H9 (cell line): Measurements from ENCODE around the gene C13orf46. TPM values are rescaled to one million over a fixed set of nuclear protein-coding genes. Genes with fewer than 3 reads are reported as not detected.

ENCODE experiments used
- DNase-seq: peaks from one replicate; pipeline ENCODE4 v3.0.0-alpha.2; 2017
- H2AFZ ChIP-seq: one replicate; pipeline ENCODE4 v1.6.1; 2013; ENCODE audit warnings: mild to moderate bottlenecking, low read length, control low read depth, moderate library complexity
- H2AK5ac ChIP-seq: 2 replicates; pipeline ENCODE4 v1.6.1; 2013; ENCODE audit warnings: low read length, control low read depth, mixed read lengths; ENCODE audit not compliant: insufficient read length
- H2BK120ac ChIP-seq: one replicate; pipeline ENCODE4 v1.6.1; 2013; ENCODE audit warnings: low read depth, mild to moderate bottlenecking, low read length, control low read depth, inconsistent platforms; ENCODE audit not compliant: poor library complexity, severe bottlenecking
- H2BK12ac ChIP-seq: 2 replicates; pipeline ENCODE4 v1.6.1; 2013; ENCODE audit warnings: low read length, control low read depth, mixed read lengths, low read depth; ENCODE audit not compliant: insufficient read length
- H2BK15ac ChIP-seq: 2 replicates; pipeline ENCODE4 v1.6.1; 2013; ENCODE audit warnings: low read depth, low read length, control low read depth
- H2BK20ac ChIP-seq: one replicate; pipeline ENCODE4 v1.6.1; 2013; ENCODE audit warnings: low read depth, mild to moderate bottlenecking, low read length, control low read depth, inconsistent platforms; ENCODE audit not compliant: poor library complexity, severe bottlenecking
- H2BK5ac ChIP-seq: 2 replicates; pipeline ENCODE4 v1.6.1; 2013; ENCODE audit warnings: low read length, control low read depth, mixed read lengths; ENCODE audit not compliant: insufficient read length
- H3K14ac ChIP-seq: 2 replicates; pipeline ENCODE4 v1.6.1; 2013; ENCODE audit warnings: low read length, control low read depth; ENCODE audit not compliant: insufficient read depth
- H3K18ac ChIP-seq: 2 replicates; pipeline ENCODE4 v1.6.1; 2013; ENCODE audit warnings: low read depth, mild to moderate bottlenecking, mixed read lengths, low read length, control low read depth; ENCODE audit not compliant: insufficient read length
- H3K23ac ChIP-seq: 2 replicates; pipeline ENCODE4 v1.6.1; 2013; ENCODE audit warnings: low read length, control low read depth, mixed read lengths, low read depth; ENCODE audit not compliant: insufficient read length
- H3K23me2 ChIP-seq: 2 replicates; pipeline ENCODE4 v1.6.1; 2013; ENCODE audit warnings: low read depth, mild to moderate bottlenecking, mixed read lengths, low read length, control low read depth; ENCODE audit not compliant: insufficient read length, poor library complexity, severe bottlenecking
- H3K27ac ChIP-seq: 2 replicates; pipeline ENCODE4 v1.5.1; 2013; ENCODE audit warnings: low read length, control low read depth, mixed read lengths, low read depth; ENCODE audit not compliant: insufficient read length
- H3K27me3 ChIP-seq: 2 replicates; pipeline ENCODE4 v1.6.1; 2013; ENCODE audit warnings: low read length, control low read depth, inconsistent platforms; ENCODE audit not compliant: insufficient read depth
- H3K4ac ChIP-seq: 2 replicates; pipeline ENCODE4 v1.6.1; 2013; ENCODE audit warnings: low read depth, mild to moderate bottlenecking, control low read depth, inconsistent platforms, low read length, moderate library complexity
- H3K4me1 ChIP-seq: 2 replicates; pipeline ENCODE4 v1.6.1; 2013; ENCODE audit warnings: low read length, control low read depth, inconsistent platforms; ENCODE audit not compliant: insufficient read depth
- H3K4me2 ChIP-seq: 2 replicates; pipeline ENCODE4 v1.6.1; 2013; ENCODE audit warnings: low read length, control low read depth, mixed read lengths; ENCODE audit not compliant: insufficient read length, insufficient read depth
- H3K56ac ChIP-seq: 2 replicates; pipeline ENCODE4 v1.6.1; 2013; ENCODE audit warnings: low read depth, mild to moderate bottlenecking, mixed read lengths, low read length, control low read depth; ENCODE audit not compliant: insufficient read length
- H3K79me1 ChIP-seq: 2 replicates; pipeline ENCODE4 v1.6.1; 2013; ENCODE audit warnings: low read depth, mild to moderate bottlenecking, moderate library complexity, low read length, control low read depth, inconsistent platforms; ENCODE audit not compliant: insufficient read depth, poor library complexity, severe bottlenecking
- H3K79me2 ChIP-seq: 2 replicates; pipeline ENCODE4 v1.6.1; 2013; ENCODE audit warnings: low read length, control low read depth, inconsistent platforms; ENCODE audit not compliant: insufficient read depth
- H3K9ac ChIP-seq: 2 replicates; pipeline ENCODE4 v1.6.1; 2013; ENCODE audit warnings: low read length, control low read depth, mixed read lengths; ENCODE audit not compliant: insufficient read length; ENCODE audit errors: extremely low read depth
- H3K9me3 ChIP-seq: one replicate; pipeline ENCODE4 v1.6.1; 2013; ENCODE audit warnings: low read depth, low read length, inconsistent platforms; ENCODE audit not compliant: control insufficient read depth
- H3T11ph ChIP-seq: one replicate; pipeline ENCODE4 v1.6.1; 2013; ENCODE audit warnings: mild to moderate bottlenecking, low read length, control low read depth, inconsistent platforms
- H4K20me1 ChIP-seq: one replicate; pipeline ENCODE4 v1.6.1; 2013; ENCODE audit not compliant: control insufficient read depth, insufficient read length, insufficient read depth
- H4K5ac ChIP-seq: 2 replicates; pipeline ENCODE4 v1.6.1; 2013; ENCODE audit warnings: low read depth, mild to moderate bottlenecking, mixed read lengths, low read length, control low read depth; ENCODE audit not compliant: insufficient read length
- H4K8ac ChIP-seq: replicated peaks from 2 replicates; pipeline ENCODE4 v1.6.1; 2013; ENCODE audit warnings: low read length, control low read depth, mixed read lengths, low read depth; ENCODE audit not compliant: insufficient read length
- H4K91ac ChIP-seq: 2 replicates; pipeline ENCODE4 v1.6.1; 2013; ENCODE audit warnings: low read depth, mild to moderate bottlenecking, moderate library complexity, mixed read lengths, low read length, control low read depth; ENCODE audit not compliant: insufficient read length
- H3K27ac Mint-ChIP-seq, 3 experiments: 2 replicates in 2 of 3; 3 replicates in 1 of 3; pipeline ENCODE4 v1.8.0; 2020 to 2021; ENCODE audit warnings: mixed read lengths in 3 of 3, mild to moderate bottlenecking in 1 of 3, moderate library complexity in 1 of 3
- H3K27me3 Mint-ChIP-seq: 2 replicates; pipeline ENCODE4 v1.8.0; 2021; ENCODE audit warnings: low read depth, mild to moderate bottlenecking, moderate library complexity, mixed read lengths
- H3K36me3 Mint-ChIP-seq, 3 experiments: 2 replicates in 2 of 3; 3 replicates in 1 of 3; pipeline ENCODE4 v1.8.0; 2020 to 2021; ENCODE audit warnings: low read depth in 3 of 3, mixed read lengths in 3 of 3; ENCODE audit not compliant: insufficient read depth in 1 of 3
- H3K4me1 Mint-ChIP-seq, 2 experiments: 2 replicates each; pipeline ENCODE4 v1.8.0; 2020; ENCODE audit warnings: mixed read lengths in 2 of 2
- H3K4me3 Mint-ChIP-seq, 2 experiments: 2 replicates in 1 of 2; 3 replicates in 1 of 2; pipeline ENCODE4 v1.8.0; 2020 to 2021; ENCODE audit warnings: mild to moderate bottlenecking in 2 of 2, mixed read lengths in 2 of 2, moderate library complexity in 1 of 2
- H3K9me3 Mint-ChIP-seq, 2 experiments: 2 replicates in 1 of 2; 3 replicates in 1 of 2; pipeline ENCODE4 v1.8.0; 2020; ENCODE audit warnings: mild to moderate bottlenecking in 2 of 2, mixed read lengths in 2 of 2, moderate library complexity in 1 of 2
- WGBS: extraction: QIAGEN DNeasy Blood & Tissue Kit; methylation state at CpG from one replicate; pipeline ENCODE4 v1.1.7; 2013; ENCODE audit warnings: missing lambda C conversion rate, low lambda C conversion rate, mixed read lengths; ENCODE audit not compliant: insufficient read length; ENCODE audit errors: extremely low coverage; 5-methylcytosine and 5-hydroxymethylcytosine counted together
- total RNA-seq: library from RNA; stranded (reverse); gene quantifications from 2 replicates; pipeline ENCODE4 v1.2.1, GENCODE V29; 2021
- TF ChIP-seq, protein P1 (sequence below): fragments of 200-600 bp; sonication (generic); conservative IDR thresholded peaks from 3 replicates; pipeline ENCODE4 v1.8.0; 2021; ENCODE audit warnings: antibody characterized with exemption, mild to moderate bottlenecking

C13orf46 gene
- total RNA-seq, 1 experiment from 2014 or later, result 0.55 TPM

DNA sequence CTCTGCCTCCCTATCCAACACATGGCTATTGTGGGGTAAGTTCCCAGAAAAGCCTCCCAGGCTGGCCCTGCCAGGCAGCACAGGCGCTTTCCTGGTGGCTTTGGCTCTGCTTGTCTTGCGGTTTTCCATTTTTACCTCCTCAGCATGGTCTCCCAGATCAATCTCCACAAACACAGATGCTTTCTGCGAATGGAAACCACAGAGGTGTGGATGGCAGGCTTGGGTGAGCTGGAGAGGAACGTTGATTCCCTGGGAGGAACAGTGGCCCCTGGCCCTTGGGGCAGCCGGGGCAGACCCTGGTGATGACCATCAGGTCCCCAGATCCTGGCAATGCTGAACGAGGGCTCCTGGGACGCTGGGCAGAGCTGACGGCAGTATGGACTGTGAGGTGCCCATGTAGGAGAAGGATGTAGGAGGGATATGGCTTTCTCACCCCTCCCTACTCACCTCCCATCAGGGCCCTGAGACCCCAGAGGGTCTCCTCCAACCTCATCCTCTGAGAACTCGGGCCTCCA lies 6.6 kb downstream of the C13orf46 start:
- Histone ChIP-seq H3K27me3 (no peaks in the 10 kb centered on the region), H3K4me1 (no peaks in the 10 kb centered on the region), H2AFZ (no peak overlapping the region), H2AK5ac (no peak overlapping the region), H3K79me2 (no peaks in the 10 kb centered on the region), H3K4me2 (no peak overlapping the region), H3K79me1 (no peaks in the 10 kb centered on the region), H3K14ac (no peak overlapping the region), H2BK15ac (no peak overlapping the region), H4K8ac (no peak overlapping the region), H2BK20ac (no peak overlapping the region), H2BK5ac (no peak overlapping the region), H3K56ac (no peak overlapping the region), H3K4ac (no peak overlapping the region), H4K91ac (no peak overlapping the region), H3K23ac (no peak overlapping the region), H4K20me1 (no peaks in the 10 kb centered on the region), H3T11ph (no peak overlapping the region), H3K27ac (no peak overlapping the region), H2BK120ac (no peak overlapping the region), H3K9me3 (peaks cover 7% of the 10 kb centered on the region), H4K5ac (no peak overlapping the region), H3K23me2 (no peaks in the 10 kb centered on the region), H3K18ac (no peak overlapping the region), H3K9ac (no peak overlapping the region), H2BK12ac (no peak overlapping the region)
- DNase-seq, result no peak
- Mint-ChIP-seq H3K4me1 (peaks cover 0 to 4% of the 10 kb centered on the region in 2 experiments; a peak in 1 of 4 replicates), H3K27me3 (peaks cover 5% of the 10 kb centered on the region), H3K36me3 (no peaks in the 10 kb centered on the region; a peak in 2 of 7 replicates), H3K27ac (no peak overlapping the region), H3K4me3 (no peak overlapping the region), H3K9me3 (peaks cover 3 to 9% of the 10 kb centered on the region in 2 experiments; a peak in 3 of 5 replicates)
- TF ChIP-seq, protein P1, sequence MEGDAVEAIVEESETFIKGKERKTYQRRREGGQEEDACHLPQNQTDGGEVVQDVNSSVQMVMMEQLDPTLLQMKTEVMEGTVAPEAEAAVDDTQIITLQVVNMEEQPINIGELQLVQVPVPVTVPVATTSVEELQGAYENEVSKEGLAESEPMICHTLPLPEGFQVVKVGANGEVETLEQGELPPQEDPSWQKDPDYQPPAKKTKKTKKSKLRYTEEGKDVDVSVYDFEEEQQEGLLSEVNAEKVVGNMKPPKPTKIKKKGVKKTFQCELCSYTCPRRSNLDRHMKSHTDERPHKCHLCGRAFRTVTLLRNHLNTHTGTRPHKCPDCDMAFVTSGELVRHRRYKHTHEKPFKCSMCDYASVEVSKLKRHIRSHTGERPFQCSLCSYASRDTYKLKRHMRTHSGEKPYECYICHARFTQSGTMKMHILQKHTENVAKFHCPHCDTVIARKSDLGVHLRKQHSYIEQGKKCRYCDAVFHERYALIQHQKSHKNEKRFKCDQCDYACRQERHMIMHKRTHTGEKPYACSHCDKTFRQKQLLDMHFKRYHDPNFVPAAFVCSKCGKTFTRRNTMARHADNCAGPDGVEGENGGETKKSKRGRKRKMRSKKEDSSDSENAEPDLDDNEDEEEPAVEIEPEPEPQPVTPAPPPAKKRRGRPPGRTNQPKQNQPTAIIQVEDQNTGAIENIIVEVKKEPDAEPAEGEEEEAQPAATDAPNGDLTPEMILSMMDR, result no peak
- WGBS, result no CpG with 5 or more reads among the region's 9 CpGs
